Measurements from ENCODE around the gene MYRFL. TPM values are rescaled to one million over a fixed set of nuclear protein-coding genes. Genes with fewer than 3 reads are reported as not detected.

The MYRFL gene
- total RNA-seq, 1 donor from 2014 or later: not detected

Other genes starting within 250 kb of the MYRFL start
- 227 and 251 TPM in 2 replicates for gene CCT2, start 239.8 kb upstream of the MYRFL start, total RNA-seq
- gene LRRC10, start 214.3 kb upstream of the MYRFL start, total RNA-seq: not detected in 2 replicates
- under 0.01 and 0.25 TPM in 2 replicates for gene BEST3, start 125.9 kb upstream of the MYRFL start, total RNA-seq
- gene RAB3IP, start 86.4 kb upstream of the MYRFL start, total RNA-seq: 11.8 and 14.5 TPM in 2 replicates

Measured in dermis microvascular lymphatic vessel endothelial cell (primary cell).